ENCODE results near the gene ETFB.

The ETFB gene

DNA sequence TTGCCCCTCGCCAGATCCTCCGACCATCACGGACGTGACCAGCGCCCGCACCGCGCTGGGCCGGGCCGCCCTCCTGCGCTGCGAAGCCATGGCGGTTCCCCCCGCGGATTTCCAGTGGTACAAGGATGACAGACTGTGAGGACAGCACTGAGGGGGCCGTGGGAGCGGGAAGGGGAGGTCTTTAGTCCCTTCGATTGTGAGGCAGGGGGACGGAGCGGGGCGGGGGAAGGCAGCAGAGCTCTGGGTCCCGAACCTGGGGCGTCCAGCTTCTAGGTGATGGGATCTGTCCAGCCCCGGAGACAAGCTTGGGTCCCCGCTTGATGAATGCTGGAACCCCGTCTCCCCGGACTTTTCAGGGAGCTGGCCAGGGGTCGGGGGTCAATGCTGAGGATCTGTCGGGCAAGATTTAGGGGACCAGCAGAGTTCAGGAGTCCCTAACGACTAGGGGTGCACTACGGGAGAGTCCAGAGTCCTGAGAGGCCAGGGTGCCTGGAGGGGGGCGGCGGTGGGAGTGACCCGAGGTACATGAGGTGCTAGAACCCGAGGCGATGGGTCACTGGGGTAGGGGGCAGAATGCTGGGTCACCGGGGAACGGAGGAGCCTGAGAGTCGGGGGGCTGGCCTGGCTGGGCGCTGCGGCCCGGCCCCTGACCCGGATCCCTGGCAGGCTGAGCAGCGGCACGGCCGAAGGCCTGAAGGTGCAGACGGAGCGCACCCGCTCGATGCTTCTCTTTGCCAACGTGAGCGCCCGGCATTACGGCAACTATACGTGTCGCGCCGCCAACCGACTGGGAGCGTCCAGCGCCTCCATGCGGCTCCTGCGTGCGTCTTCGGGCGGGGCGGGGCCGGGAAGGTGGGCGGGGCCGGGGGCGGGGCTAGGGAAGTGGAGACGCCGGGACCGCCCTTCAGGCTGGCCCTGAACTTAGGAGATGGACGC is 38.9 kb downstream of the ETFB start:
- DNase-seq (ENCODE audit: low read depth), result peak; percentile 34

DNA sequence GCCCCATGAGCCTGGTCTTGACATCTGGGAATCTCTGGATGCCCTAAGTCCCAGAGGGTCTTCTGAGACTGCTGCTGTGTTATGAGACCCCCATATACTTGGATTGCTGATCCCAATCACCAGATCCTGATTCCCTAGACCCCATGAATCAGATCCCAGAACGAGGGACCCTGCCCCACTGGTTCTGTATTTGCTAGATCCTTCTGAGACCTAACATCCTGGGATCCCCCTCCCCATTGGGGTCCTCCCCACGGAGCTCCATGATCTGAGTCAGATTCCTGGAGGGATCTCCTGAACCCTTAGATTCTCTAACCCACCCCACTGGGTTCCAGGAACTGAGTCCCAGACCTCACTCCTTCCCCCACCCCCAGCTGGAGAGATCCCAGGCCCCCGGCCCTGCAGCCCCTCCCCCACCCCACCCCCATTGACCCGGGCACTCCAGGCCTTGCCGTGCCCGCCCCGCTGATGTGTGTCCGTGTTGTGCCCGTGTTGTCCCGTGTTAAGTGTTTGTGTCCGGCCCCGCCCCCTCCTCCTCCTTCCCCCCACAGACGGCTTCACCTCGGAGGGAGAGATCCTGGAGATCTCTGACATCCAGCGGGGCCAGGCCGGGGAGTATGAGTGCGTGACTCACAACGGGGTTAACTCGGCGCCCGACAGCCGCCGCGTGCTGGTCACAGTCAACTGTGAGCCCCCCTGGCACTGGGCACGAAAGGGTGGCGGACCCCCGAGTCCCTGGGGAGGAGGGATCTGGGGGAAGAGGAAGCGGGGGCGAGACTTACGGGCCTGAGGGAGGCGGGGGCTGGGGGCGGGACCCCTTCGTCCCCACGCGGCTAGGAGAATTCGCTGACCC is 39.7 kb downstream of the ETFB start:
- DNase-seq (ENCODE audit: low read depth), result no peak

DNA sequence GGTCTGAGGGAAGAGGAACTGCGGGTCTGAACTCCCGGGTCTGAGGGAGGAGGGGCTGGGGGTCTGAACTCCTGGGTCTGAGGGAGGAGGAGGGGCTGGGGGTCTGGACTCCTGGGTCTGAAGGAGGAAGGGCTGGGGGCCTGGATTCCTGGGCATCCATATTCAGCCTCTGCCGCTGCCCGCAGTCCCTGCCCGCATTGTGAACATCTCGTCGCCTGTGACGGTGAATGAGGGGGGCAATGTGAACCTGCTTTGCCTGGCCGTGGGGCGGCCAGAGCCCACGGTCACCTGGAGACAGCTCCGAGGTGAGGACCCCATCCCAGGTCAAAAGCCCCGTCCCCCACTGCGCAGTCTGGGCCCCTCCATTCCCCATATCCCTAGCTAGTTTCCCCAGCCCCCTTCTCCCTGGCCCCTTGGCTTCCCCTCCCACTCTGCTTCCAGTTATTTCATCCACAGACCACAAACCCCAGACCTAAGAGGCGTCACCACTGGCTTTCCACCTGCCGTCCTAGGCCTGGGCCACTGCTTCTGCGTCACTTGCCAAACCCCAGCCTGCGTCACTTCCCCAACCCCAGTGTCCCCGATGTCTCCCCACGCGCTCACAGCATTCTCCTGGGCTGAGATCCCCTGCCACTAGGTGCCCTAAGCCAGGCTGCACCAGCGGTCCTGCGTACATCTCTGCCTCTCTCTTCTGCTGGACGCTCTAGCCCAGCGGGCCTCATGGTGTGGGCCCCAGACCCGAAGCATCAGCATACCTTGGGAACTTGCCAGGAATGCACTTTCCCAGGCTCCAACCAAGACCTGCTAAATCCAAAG is 40.8 kb downstream of the ETFB start:
- no peak for DNase-seq (ENCODE audit: low read depth)

- no peak for DNase-seq (ENCODE audit: low read depth)
These were observed 42.1 kb downstream of the ETFB start for GRCh38 chr19:51324167-51324481.

DNA sequence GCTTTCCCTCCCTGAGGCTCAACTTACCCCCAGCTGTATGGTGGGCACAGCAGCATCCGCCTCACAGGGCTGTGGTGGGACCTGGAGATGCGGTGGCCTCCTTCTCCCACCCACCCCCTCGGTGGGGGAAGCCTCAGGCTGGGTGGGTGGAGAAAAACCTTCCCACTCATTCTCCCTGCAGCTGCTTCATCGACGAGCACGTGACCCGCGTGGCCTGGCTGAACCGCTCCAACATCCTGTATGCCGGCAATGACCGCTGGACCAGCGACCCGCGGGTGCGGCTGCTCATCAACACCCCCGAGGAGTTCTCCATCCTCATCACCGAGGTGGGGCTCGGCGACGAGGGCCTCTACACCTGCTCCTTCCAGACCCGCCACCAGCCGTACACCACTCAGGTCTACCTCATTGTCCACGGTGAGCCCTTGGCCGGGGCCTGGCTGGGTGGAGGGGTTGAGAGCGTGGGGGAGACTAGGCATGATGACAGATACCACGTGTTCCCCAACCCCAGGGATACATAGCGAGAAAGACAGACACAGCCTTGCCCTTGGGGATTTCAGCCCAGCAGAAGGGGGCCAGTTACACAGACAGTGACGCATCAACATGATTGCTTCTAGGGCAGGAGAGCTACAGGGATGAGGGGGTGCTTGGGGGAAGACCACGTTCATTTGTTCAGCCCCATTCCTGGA is 42.6 kb downstream of the ETFB start:
- DNase-seq (ENCODE audit: low read depth), result no peak

DNA sequence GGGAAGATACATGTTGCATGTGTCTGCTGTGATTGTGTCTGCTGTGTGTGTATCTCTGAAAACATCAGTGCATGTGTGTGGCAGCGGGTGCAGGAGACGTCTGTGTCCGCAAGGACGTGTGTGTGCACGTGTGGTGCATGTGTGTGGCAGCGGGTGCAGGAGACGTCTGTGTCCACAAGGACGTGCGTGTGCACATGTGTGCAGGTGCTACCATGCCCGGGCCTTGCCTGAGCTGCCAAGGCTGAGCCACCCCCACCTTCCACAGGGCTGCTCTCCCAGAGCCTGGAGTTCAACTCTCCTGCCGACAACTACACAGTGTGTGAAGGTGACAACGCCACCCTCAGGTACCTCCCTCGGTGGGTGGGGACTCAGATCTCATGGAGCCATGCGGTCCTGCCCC is 44.4 kb downstream of the ETFB start:
- DNase-seq (ENCODE audit: low read depth), result no peak

DNA sequence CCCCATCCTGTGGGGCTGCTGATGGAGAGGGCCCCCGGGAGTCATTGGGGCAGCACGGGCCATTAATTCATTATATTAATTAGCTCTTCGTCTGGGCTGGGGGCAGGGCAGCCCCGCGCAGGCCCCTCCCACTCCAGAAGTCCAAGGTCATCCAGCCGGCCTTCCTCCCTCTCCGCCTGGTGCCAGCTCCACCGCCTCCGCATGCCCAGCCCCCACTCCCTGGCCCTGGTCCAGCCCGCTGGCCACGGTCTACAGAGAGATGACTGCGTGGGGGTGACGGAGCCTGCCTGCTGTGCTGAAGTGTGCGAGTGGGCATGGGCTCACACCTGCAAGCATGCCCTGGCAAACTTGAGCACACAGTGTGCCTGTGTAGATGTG is 45.9 kb downstream of the ETFB start:
- no peak for DNase-seq (ENCODE audit: low read depth)

DNA sequence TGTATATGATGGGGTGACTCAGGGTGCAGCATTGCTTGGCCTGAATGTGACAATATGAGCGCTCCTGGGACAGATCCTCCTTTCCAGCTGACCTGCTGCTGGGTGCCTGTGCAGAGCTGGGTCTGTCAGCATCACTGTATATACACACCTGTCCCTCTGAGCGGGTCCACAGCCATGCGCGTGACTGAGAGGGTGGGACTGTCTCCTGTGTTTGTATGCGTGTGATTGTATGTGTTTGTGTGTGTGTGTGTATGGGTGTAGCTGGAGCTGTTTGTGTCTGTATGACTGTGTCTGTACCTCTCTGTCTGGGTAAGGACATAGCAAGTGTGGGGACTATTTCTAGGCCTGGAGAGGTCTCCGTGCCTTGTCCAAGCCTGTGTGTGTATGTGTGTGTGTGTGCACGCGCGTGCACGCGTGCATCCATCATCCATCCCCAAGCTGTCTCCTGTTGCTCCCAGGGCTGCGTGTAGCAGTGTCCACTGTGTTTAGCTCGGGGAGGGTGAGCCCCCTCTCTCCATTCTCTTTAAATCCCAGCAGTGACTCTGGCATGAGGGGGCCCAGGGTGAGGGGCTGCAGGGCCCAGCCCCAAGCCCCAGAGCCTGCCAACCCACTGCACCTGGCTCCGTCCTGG is 46.4 kb downstream of the ETFB start:
- DNase-seq (ENCODE audit: low read depth), result no peak

- no peak for DNase-seq (ENCODE audit: low read depth)
These were observed 47.2 kb downstream of the ETFB start for GRCh38 chr19:51318687-51319648.

GRCh38 chr19:51317968-51318367 is 48.2 kb downstream of the ETFB start:
- no peak for DNase-seq (ENCODE audit: low read depth)

DNA sequence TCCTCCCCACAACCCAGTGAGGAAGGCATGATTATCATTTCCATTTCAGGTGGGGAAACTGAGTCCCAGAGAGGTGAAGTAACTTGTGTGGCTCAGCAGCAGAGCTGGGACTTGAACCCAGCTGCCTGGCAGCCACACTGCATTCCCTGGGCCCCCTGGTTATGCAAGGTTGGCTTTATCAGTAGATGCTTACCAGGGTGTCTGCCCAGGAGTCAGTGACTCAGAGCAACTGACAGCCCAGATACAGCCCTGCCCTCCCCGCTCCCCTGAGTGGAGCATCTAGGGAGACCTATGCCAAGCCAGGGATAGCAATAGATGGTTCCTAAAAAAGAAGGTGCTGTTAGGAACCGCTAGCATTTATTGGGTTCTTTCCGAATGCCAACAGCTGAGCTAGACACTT is 48.8 kb downstream of the ETFB start:
- no peak for DNase-seq (ENCODE audit: low read depth)

GRCh38 chr19:51316688-51317087 is 49.5 kb downstream of the ETFB start:
- no peak for DNase-seq (ENCODE audit: low read depth)

GRCh38 chr19:51311351-51312257 is 54.6 kb downstream of the ETFB start, which contains the start of gene IGLON5:
Gene IGLON5 (plus strand): TSS chr19:51311644. CDS start chr19:51311848, 204 bp downstream.
- DNase-seq (ENCODE audit: low read depth), result no peak

DNA sequence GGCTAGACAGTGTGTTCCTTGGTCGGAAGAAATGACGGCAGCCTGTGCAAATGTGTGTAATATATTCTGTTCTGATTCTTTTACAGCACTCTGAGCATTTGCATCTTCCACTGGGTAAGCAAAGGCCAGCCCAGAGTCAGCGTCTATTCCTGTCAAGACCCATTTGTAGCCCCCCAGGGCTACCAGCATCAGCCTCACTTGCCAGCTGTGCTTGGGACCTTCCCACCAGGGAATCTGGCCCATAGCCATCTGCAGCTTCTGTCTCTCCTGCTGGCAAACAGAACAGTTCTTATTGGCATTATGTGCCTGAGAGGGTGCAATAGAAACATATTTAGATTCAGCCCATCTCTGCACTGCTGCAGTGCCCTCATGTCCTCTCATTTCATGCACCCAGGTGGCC is 60.7 kb downstream of the ETFB start:
- DNase-seq (ENCODE audit: low read depth), result no peak

GRCh38 chr19:51301266-51301665 is 64.9 kb downstream of the ETFB start:
- DNase-seq (ENCODE audit: low read depth), result no peak

DNA sequence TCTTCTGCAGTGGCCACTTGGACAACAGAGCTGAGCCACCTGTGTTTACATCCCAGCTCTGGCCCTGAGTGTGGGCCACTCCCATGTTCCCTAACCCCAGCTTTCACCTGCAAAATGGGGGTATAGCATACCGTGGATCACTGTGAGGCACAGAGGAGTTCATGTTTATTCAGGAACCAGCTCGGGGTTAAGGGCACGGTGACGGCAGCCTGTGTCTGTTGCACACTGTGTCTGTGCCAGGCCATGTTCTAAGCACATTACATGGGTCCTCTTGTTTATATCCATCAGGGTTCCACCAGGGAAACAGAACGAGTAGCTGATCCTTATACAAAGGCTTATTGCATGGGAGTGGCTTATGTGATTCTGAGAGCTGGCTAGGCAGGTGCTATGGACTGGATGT is 68.8 kb downstream of the ETFB start:
- no peak for DNase-seq (ENCODE audit: low read depth)

GRCh38 chr19:51296336-51297093 is 69.7 kb downstream of the ETFB start:
- no peak for DNase-seq (ENCODE audit: low read depth)
